GM18951 (cell line): Measurements from ENCODE around the gene LMF2.
"Not testable (repeated sequence)": the region's sequence is repeated elsewhere in the genome, so short reads cannot be mapped to it uniquely, and the experiment has no call there.

Source experiments
- POLR2A ChIP-seq: IDR thresholded peaks from 4 replicates; pipeline ENCODE4 v1.6.1; 2011; ENCODE audit warnings: mild to moderate bottlenecking; ENCODE audit not compliant: insufficient read length, insufficient read depth; ENCODE audit errors: extremely low read depth
- in situ Hi-C: fragments of 300-500 bp; cut with MboI; formaldehyde crosslinking; loops from one replicate; pipeline ENCODE4 v1.12.0; 2022; ENCODE audit warnings: low sequenced_read_pairs, mixed read lengths, inconsistent platforms; ENCODE audit not compliant: unreplicated experiment

Gene LMF2

DNA sequence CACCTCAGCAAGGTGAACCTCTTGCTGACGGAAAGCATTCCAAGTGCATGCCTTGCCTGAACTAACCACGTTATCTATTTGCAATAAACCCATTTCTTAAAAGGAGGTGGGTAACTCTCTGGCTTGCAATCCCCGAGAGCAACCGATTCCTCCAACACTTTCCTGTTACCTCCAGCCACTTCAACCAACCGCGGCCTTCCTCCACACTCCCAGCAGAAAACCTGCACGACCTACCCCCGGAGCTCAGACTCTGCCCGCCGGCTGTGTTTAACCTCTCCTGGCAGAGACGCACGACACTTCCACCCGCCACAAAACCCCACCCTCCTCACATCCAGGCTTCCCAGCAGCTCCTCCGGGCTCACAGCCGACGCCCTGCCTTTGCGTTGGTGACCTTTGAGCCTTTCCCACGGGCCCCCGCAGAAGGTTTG lies 17.2 kb upstream of the LMF2 start:
- TF ChIP-seq POLR2A: no peak
- in situ Hi-C loops: no loop called here

DNA sequence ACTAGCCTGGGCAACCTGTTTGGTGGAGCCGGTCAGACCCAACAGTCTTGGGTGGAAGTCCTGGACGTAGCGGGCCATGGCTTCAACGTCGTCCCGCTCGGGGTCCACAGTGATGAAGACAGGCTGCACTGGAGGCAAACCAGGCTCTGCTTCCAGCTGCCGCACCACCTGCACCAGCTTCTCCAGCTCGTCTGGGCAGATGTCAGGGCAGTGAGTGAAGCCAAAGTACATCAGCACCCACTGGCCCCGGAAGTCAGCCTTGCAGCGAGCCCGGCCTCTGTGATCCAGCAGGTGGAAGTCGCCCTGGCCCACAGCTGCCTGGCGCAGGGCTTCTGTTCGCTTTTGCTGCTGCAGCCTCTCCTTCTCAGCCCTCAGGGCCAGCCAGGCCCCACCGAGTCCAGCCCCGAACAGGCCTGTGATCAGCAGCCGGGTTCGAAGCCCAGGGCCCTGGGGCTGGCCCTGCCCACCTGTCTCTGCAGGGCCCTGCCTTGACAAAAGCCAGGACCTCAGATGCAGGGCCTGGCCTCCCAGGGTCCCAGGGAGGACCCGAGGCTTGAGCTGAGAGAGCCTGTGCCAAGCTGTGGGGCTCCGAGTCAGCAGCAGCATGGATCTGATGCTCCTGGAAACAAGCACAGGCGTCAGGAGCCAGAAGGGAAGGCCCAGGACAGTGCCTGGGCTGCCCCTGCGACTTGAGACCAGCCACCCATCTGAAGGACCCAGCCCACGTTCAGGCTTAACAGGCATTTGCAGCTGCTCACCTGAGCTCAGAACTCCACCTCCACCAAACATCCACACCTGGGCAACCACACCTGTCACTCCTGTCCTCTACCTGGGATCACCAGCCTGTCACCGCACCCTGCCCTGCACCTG lies 16.5 kb upstream of the LMF2 start:
- in situ Hi-C loops: no loop called here

DNA sequence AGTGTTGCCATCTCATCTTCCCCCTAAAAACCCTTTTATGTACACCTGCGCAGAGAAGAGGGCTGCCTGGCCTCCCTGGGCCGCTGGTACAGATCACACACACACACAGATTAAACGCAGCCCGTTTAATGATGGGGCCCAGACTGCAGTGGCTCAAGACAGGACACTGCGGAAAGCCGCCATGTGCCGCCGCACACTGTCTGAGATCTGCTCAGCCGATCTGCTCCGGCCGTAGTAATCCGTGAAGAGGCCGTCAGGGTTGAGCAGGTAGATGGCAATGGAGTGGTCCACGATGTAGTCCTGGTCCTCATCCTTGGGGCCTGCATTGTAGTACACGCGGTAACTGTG lies 15.9 kb upstream of the LMF2 start:
- in situ Hi-C loops: no loop called here
- peak; percentile 15 for TF ChIP-seq POLR2A

More for the DNA sequence above, 16.5 kb upstream of the LMF2 start:
- peak; percentile 12 for TF ChIP-seq POLR2A

DNA sequence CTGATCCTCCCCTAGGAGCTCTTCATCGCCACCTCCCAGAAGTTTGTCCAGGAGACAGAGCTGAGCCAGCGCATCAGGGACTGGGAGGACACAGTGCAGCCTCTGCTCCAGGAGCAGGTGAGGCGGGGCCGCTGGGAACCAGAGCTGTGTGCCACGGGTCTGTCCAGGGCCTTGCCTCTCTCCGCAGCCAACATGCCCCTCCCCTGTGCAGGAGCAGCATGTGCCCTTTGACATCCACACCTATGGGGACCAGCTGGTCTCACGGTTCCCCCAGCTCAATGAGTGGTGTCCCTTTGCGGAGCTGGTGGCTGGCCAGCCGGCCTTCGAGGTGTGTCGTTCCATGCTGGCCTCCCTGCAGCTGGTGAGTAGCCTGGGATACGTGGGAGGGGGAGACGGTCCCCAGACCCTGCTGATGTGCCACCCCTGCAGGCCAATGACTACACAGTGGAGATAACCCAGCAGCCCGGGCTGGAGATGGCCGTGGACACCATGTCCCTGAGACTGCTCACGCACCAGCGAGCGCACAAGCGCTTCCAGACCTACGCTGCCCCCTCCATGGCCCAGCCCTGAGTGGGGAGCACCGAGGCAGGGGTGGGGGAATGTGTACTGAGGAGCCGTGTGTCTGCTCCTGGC lies 15.4 kb upstream of the LMF2 start:
- in situ Hi-C loops: no loop called here
- TF ChIP-seq POLR2A: peak; percentile 0

DNA sequence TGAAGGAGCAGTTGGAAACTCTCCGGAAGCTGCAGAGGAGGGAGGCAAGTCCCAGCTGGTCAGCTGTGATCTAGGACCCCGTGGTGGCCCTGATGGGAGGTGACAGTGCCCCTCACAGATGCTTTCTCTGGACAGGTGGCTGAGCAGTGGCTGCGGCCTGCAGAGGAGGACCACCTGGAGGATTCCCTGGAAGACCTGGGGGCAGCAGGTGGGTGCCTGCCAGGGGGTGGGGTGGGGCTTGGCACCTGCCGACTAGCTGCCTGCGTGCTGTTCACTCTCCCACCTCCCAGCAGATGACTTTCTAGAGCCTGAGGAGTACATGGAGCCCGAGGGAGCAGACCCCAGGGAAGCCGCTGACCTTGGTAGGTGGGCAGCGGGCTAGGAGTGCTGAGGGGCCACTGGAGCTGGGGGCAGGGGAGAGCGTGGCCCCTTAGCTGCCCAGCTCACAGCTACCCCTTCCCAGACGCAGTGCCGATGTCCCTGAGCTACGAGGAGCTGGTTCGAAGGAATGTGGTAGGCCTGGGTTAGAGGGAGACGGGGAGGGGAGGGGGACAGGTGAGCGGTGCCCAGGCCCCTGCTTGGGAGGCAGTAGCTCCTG lies 14.8 kb upstream of the LMF2 start:
- in situ Hi-C loops: no loop called here
- peak; percentile 1 for TF ChIP-seq POLR2A

DNA sequence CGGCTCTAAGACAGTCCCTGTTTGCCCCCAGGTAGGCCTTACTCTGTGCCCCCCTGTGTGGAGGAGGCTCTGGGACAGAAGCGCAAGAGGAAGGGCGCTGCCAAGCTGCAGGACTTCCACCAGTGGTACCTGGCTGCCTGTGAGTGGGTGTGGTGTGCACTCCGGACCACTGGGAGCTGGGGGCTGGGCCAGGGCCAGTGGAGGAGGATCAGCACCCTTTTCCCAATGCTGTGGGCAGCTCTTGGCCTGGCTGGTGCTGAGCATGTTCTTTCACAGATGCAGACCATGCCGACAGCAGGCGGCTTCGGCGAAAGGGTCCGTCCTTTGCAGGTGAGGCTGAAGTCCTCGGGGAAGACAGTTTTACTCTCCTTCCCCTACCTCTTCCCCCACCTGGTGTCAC lies 14.2 kb upstream of the LMF2 start:
- in situ Hi-C loops: no loop called here
- TF ChIP-seq POLR2A: no peak

DNA sequence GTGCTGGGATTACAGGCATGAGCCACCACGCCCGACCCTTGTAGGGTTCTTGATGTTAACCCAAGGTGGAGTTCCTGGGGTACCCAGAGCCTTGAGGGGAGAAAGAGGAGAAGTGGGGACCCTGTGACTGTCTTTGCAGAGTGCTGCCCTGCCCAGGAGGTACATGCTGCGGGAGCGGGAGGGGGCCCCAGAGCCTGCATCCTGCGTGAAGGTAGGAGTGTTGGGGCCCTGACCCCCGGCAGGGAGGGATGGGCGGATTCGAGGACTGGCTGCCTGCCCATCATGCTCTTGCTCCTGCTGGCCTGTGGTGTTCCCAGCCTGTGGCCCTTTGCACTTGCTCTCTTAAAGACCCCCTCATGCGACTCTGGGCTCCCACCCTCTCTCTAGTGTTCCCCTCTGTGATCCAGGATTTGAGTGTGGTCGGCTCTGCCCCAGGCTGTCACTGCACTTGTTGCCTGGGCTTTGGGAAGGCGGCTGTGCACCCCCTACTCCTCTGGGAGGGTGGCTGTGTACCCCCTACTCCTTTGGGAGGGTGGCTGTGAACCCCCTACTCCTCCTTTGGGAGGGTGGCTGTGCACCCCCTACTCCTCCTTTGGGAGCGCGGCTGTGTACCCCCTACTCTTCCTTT lies 13.4 kb upstream of the LMF2 start:
- TF ChIP-seq POLR2A: no peak
- in situ Hi-C loops: no loop called here

DNA sequence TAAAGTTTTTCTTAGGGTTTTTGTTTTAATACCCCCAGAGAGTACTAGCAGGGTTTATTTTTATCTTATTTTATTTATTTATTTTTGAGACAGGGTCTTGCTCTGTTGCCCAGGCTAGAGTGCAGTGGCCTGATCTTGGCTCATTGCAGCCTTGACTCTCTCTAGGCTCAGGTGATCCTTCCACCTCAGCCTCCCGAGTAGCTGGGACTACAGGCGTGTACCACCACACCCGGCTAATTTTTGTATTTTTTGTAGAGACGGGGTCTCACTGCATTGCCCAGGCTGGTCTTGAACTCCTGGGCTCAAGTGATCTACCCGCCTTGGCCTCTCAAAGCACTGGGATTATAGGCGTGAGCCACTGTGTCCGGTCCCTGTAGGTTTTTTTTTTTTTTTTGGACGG lies 12.7 kb upstream of the LMF2 start:
- in situ Hi-C loops: not testable (repeated sequence)

DNA sequence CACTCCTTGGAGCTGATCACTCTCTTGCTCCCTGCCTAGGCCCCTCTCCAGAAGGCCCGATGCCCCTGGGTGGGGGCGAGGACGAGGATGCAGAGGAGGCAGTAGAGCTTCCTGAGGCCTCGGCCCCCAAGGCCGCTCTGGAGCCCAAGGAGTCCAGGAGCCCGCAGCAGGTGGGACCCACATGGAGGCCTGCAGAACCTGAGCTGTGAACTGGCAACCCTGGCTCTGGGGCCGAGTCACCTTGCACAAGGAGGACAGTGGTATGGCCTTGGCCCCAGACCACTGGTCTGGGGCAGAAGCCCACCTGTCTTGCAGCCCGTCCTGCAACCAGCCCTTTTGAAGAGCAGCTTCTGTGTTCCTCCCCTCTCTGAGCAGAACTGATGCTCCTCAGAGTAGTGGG lies 11.6 kb upstream of the LMF2 start:
- in situ Hi-C loops: no loop called here
- no peak for TF ChIP-seq POLR2A

DNA sequence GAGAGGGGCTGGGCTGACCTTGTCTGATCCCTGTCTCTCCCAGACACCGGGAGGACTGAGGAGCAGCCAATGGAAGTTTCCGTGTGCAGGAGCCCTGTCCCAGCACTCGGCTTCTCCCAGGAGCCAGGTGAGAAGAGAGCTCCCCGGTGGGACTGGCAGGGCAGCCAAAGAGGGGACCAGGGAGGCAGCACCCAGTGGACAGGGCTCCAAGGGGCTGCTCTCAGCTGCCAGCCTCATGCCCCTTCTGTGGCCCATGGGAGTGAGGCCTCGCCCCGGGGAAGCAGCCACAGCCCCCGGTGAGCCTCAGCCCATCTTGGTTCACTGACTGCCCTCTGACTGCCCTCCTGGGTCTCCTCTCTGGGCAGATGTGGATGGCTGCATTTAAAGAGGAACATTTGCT lies 11.1 kb upstream of the LMF2 start:
- TF ChIP-seq POLR2A: no peak
- in situ Hi-C loops: no loop called here

DNA sequence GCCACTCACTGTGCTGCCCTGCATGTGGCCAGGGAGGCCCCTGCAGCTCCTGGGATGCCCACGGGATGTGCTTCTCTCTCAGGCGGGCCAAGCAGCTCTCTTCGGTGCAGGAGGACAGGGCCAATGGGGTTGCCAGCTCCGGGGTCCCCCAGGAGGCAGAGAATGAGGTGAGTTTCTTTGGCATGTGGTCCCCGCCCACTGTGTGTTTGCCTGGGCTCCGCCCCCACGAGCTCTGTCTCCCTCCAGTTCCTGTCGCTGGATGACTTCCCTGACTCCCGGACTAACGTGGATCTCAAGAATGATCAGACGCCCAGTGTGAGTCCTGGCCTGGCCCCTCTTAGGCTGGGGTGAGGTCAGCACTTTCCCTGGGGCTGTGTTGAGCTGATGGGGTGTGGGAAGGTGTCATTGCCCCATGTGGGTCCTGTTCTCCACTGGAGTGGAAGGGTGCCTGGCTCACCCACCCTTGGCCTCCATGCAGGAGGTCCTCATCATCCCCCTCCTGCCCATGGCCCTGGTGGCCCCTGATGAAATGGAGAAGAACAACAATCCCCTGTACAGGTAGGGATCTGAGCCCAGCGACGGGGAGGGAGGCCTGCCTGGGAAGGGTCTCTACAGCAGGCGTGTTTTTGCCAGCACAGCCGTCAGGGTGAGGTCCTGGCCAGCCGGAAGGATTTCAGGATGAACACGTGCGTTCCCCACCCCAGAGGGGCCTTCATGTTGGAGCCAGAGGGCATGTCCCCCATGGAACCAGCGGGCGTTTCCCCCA lies 10.2 kb upstream of the LMF2 start:
- TF ChIP-seq POLR2A: no peak
- in situ Hi-C loops: no loop called here

DNA sequence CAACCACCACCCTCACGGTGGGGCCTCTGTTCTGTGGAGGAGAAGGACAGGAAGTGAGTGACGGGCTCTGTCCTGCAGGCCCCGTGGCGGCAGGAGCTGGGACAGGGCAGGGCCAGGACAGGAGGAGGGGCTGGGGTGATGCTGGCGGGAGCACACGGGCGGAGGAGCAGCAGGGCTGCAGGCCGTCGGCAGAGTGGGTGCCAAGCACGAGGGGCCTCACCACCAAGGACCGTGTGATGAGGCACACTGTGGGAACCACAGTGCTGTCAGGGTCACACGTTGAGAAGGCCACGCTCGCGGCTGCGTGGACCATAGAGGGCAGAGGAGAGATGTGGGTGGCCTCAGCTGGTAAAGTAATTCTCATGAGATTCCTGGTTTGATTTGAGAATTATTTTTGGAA lies 9.4 kb upstream of the LMF2 start:
- no peak for TF ChIP-seq POLR2A
- in situ Hi-C loops: no loop called here

DNA sequence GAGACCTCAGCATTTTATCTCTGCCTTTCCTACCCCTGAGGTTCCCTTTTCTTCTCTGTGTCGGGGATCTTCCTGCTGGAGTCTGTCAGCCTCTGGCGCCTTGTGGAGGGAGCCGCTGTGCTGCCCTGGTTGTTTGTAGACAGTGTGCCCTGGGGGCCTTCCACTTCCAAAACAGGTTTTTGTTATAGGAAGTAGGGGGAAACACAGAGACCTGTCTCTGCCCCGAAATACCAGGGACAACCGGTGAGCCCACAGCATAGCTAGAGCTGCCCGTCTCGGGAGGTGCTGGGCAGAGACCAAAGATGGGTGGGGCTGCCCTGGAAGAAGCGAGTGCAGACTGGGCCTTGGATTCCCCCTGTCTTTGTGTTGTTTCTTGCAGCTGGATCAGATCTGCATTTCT lies 8.6 kb upstream of the LMF2 start:
- TF ChIP-seq POLR2A: no peak
- in situ Hi-C loops: no loop called here
